LNCaP clone FGC (cell line): Measurements from ENCODE around the gene GCLC.
"Not testable (repeated sequence)": the region's sequence is repeated elsewhere in the genome, so short reads cannot be mapped to it uniquely, and the experiment has no call there.

ENCODE experiments used
- DNase-seq: peaks from one replicate; pipeline ENCODE4 v3.0.0-alpha.2; 2011; ENCODE audit warnings: low read depth
- H3K4me3 ChIP-seq: 2 replicates; pipeline ENCODE4 v1.5.1; 2011; ENCODE audit warnings: mild to moderate bottlenecking, low read depth, low read length, control low read depth
- TF ChIP-seq, protein P1 (sequence below): IDR thresholded peaks from 2 replicates; pipeline ENCODE4 v1.5.1; 2012; ENCODE audit warnings: mild to moderate bottlenecking; ENCODE audit not compliant: control insufficient read depth, insufficient read depth; ENCODE audit errors: extremely low read depth

Gene GCLC

DNA sequence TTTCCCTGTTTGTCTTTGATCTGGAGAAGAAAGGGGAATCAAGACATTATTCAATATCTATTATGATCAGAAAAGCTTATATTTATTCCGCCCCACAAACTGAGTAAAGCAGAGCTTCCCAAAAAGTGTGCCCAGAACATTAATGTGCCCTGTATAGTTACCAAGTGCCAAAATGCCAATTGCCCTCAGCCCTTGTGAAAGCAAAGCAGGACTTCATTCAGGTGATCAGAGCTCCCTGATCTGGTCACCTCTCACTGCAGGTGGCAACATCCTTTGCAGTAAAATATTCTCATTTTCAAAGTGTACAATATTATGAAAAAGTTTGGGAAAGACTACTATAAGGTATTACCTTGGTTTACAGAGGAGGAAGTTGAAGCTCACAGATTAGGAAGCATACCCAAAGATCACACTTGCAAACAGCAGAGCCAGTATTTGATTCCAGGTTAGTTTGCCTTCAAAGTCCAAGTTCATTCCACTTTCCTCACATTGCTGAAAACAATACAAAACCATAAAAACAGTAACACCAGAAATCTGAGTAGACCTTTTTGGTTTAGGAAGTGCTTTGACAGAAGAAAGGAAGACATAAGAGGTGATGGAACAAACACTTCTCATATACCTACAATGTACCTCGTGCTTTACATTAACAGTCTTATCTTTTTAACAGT lies 19.6 kb upstream of the GCLC start:
- H3K4me3 ChIP-seq = no peak overlapping the region
- no peak for DNase-seq
- TF ChIP-seq, protein P1, sequence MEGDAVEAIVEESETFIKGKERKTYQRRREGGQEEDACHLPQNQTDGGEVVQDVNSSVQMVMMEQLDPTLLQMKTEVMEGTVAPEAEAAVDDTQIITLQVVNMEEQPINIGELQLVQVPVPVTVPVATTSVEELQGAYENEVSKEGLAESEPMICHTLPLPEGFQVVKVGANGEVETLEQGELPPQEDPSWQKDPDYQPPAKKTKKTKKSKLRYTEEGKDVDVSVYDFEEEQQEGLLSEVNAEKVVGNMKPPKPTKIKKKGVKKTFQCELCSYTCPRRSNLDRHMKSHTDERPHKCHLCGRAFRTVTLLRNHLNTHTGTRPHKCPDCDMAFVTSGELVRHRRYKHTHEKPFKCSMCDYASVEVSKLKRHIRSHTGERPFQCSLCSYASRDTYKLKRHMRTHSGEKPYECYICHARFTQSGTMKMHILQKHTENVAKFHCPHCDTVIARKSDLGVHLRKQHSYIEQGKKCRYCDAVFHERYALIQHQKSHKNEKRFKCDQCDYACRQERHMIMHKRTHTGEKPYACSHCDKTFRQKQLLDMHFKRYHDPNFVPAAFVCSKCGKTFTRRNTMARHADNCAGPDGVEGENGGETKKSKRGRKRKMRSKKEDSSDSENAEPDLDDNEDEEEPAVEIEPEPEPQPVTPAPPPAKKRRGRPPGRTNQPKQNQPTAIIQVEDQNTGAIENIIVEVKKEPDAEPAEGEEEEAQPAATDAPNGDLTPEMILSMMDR = no peak

DNA sequence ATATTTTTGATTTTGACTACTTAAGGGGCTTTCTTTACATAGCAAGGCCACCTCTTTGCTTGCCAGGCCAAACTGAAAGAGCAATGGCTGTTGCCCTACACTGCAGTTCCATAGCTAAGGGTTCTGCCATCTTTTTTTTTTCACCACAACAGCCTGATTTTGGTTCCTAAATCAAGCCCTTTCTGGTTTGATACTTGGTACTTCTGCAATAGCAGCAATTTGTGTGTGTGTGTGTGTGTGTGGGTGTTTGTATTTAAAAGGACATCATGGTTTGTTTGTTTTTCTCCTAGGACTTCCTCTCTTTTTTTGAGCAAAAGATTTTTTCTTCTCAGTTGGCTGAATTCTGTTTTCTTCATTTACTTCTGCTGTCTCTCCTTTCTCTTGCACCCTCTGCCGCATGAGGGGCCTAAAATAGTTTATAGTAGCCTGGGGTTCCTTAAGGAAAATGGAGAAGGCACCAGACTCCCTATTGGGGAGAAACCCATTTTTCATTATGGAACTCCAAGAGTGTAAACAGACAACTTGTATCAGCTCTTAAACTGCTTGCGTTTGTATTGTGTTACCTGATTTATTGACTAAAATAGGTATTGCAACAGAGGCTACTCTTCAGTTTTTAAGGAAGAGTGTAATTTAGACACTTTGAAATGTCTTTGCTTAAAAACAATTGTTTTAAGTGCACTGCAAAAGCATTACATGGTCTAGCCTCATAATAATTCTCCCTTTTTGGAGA lies 12.2 kb upstream of the GCLC start:
- TF ChIP-seq, protein P1 = no peak
- no peak overlapping the region for H3K4me3 ChIP-seq
- no peak for DNase-seq

DNA sequence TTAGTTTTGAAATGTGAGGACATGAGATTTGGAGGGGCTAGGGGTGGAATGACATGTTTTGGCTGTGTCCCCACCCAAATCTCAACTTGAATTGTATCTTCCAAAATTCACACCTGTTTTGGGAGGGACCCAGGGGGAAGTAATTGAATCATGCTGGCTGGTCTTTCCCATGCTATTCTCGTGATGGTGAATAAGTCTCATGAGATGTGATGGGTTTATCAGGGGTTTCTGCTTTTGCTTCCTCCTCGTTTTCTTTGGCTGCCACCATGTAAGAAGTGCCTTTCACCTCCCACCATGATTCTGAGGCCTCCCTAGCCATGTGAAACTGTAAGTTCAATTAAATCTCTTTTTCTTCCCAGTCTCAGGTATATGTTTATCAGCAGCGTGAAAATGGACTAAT lies 8.7 kb upstream of the GCLC start:
- H3K4me3 ChIP-seq, DNase-seq: not testable (repeated sequence)

DNA sequence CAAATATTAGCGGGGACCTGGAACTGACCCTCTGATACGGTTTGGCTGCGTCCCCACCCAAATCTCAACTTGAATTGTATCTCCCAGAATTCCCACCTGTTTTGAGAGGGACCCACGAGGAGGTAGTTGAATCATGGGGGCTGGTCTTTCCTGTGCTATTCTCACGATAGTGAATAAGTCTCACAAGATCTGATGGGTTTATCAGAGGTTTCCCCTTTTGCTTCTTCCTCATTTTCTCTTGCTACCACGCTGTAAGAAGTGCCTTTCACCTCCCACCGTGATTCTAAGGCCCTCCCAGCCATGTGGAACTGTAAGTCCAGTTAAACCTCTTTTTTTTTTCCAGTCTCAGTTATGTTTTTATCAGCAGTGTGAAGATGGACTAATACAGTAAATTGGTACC lies 6.8 kb upstream of the GCLC start:
- not testable (repeated sequence) for DNase-seq

DNA sequence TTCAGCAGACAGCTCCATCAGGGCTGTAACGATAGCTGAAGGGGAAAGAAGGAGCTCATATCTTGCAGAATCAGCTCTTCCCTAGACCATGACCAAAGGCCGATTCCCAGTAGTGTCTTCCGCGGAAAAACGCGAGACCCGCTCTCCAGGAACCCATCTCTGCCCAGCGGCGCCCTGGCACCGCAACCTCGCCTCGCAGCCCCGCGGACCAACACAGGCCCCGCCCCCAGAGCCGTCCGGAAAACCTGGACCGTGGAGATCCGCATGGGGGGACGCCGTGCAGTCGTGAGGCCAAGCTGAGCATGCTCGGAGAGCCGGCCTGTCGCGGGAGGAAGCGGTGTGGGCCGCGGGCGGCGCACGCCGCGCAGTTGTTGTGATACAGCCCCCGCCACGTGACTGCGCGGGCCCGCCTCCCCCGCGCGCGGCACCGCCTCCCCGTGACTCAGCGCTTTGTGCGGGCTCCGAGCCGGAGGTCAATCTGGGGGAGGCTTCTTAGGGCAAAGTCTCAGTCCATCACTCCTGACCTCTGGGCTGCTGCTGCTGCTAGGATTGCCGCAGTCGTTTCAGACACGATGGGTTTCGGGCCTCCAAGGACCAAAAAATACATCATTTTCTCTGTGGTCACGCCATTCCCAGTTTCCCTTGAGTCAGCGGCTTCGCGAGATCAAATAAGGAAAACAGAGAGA lies 3.1 kb upstream of the GCLC start:
- H3K4me3 ChIP-seq = peak overlapping the region; percentile 80
- TF ChIP-seq, protein P1 = no peak
- peak; percentile 90 for DNase-seq

More for the DNA sequence above, 6.8 kb upstream of the GCLC start:
- not testable (repeated sequence) for H3K4me3 ChIP-seq

DNA sequence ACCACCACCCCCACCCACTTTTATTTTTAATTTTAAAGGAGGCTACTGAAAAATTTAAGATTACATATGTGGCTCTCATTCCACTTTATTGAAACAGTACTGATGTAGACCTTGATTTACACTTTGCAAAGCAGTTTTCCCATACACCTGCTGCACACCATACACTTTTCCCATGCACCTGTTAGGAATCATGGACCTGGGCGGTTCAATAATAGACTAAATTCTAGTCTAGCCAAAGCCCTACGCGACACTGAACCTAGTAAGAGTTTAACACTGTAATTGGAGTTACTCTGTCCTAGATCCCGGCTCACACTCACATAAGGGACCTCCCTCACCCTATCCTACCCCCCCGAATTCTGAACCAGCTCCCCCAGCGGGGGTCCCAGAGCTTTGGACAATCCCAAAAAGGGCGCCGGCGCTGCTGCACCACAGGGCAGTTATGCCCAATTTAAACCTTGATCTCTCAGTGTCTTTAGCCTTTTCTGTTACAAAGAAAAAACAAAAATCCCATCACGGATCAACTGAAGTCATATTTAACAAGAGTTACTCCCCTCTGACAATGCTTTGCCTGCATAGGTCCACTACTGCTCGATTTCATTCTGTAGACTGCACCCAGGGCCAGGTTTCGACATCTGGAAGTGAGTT lies 2.4 kb upstream of the GCLC start:
- TF ChIP-seq, protein P1 = no peak
- peak overlapping the region; percentile 80 for H3K4me3 ChIP-seq
- DNase-seq = no peak

DNA sequence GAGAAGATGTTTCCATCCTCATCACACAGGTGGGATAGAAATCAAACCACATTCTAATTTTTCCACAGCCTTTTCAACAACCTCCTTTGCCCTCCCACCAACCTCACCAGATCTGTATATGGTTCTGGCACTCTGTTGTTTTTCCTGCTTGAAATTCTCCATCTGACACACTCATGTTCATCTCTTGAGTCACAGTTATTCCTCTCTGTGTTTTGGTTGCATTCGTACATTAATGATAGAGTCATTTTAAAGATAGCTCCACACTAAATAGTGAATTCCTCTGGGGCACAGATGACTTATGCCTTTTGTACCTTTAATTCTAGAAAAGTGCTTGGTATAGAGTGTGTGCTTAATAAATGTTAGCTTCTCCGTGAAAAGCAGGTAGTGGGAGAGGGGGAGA lies 1.4 kb upstream of the GCLC start:
- TF ChIP-seq, protein P1 = no peak
- H3K4me3 ChIP-seq = no peak overlapping the region
- DNase-seq = no peak

DNA sequence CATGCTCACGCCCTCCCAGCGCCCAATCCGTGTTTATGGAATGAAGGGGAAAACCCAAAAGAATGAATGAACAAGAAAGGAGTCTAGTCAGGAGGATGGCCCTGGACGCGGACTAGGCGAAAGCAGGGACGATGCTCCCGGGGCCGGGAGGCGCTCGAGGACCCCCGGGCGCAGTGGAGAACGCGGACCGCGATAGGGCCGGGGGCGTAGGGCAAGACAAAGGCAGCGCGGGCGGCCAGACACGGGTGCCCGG lies 758 bp downstream of the GCLC start:
- DNase-seq = no peak
- peak overlapping the region; percentile 74 for H3K4me3 ChIP-seq
- TF ChIP-seq, protein P1 = no peak
